NCI-H748 treated with DMSO at 0.1 percent for 48 hours (cell line): ENCODE data around the gene ASIC2.

Experiments
- DNase-seq: peaks from one replicate; lab custom pipeline; 2025; lab: John Stamatoyannopoulos, UW

The ASIC2 gene

DNA sequence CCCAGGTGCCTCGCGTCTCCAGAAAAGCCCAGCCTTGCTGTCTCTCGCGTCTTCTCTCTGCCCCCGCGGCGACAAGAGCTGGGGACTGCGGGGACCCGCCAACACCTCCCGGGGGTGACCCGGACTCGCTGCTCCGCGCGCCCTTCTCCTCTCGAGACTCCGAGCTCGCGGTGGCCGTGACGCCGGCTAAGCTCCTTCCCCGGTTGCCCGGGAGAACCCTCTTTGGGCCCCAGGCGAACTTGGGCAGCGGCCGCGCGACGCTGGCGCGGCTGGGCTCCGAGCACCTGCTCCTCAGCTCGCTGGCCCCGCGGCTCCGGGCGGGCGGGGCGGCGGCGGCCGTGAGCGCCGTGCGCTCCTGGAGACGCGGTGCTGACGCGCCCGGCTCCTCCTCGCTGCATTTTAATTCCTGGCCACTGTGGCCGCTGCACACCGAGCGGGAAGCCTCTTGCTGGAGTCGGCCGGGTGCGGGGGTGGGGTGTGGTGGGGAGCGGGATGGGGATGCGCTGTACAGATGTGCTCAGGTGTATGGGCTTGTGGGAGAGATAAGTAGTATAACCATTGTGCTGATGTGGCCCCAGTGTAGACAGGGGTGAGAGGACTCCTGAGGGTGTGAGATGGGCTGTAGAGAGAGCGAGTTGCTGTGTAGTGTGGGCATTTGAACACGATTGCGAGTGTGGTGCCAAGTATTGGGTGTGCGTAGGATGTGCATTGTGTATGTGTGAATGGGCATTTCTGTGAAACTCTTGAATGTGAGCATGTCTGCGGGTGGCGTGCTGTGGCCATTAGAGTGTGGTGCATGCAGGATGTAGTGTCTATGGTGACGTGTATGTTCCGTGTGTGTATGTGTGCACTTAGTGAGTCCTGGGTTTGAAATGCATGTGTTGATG lies at the start of gene ASIC2:
Gene ASIC2 (minus strand): TSS at position 315 of the 887 bp plus-strand sequence.
- no peak for DNase-seq

DNA sequence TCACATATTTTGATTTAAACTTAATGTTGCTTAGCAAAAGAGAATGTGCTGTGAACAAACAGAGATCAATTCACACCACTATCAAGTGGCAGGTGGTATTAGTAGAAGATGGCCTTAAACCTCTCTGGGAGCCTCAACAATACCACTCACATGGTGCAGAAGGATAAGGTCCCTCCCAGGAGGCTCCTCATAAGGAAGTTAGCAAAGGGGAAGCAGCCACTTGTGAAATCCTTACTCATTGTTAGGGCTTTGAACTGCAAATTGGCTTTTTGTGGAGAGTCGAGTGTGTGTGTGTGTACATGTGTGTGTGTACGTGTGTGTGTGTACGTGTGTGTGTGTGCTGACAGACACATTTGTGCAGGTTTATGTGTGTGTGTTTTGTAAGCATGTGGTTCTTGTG lies 48.9 kb upstream of the ASIC2 start:
- DNase-seq = no peak

DNA sequence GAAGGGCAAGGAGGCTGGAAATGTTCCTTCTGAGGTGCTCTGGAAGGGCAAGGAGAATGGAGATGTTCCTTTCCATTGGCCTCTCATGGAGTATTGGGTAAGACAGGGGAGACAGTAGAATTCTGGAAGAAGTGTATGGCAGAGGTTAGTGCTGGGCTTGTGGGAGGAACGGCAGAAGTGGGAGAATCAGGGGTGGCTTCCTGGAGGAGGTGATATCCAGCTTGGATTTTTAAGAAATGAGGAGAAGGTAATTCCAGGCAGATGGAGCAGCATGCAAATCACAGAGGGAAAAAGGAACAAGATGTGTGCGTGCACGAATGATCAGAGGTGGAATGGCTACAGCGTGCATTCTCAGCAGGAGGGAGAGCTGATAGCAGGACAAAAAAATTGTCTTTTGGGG lies 45.1 kb upstream of the ASIC2 start:
- no peak for DNase-seq

DNA sequence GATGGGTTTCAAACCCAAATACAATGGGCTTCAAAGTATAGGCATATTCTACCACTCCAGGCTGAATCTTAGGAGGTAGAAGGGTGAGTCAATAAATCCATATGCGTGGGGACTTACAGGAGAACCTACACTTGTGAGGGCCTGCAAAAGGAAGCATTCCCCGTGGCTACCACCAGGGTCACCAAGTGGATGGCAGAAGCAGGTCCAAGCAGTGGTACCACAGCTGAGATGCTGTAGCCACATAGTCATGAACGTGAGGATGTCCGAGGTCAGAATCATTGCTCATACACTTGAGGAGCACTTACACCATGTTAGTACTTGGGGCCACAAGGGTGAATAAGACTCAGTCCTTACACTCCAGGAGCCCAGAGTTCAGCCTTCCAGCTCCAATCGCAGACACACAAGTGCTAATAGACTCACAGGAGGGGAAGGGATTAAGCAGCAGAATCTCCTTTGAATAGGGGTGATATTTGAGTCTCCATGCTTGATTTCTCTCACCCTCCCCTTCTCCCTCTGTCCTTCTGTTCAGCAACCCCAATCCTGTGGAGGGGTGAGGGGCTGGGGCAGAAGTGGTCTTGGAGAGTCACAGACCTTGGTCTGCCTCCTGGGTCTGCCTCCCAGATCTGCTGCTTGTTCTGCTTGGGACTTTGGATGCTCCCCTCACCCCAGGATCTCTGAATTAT lies 42.5 kb upstream of the ASIC2 start:
- DNase-seq = no peak

DNA sequence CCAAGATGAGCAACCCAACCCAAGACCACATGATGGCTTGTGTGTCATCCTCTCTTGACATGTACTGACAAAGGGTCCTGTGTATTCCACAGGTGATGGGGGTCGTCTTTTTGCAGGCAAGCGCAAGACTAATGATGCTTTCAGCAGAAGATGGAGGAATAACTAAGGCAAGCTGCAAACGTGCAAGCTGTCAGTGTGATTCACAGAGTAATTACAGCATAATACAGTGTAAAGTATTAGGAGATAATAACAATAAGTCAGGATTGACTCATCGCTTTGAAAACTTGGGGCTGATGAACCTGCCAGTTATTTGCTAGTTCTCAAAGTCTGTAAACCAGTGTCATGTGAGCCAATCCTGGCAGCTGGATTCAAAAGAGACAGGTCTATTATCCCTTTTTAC lies 41.6 kb upstream of the ASIC2 start:
- no peak for DNase-seq

DNA sequence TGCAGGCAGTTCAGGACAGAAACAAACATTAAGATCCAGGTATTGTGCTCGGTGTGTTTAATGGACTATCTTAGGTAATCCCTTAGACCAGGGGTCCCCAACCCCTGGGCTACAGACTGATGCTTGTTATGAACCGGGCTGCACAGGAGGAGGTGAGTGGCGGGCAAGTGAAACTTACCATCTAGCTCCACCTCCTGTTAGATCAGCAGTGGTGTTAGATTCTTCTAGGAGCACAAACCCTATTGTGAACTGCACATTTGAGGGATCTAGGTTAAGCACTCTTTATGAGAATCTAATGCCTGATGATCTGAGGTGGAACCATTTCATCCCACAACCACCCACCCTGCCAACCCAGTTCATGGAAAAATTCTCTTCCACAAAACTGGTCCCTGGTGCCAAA lies 37.8 kb upstream of the ASIC2 start:
- DNase-seq = no peak

DNA sequence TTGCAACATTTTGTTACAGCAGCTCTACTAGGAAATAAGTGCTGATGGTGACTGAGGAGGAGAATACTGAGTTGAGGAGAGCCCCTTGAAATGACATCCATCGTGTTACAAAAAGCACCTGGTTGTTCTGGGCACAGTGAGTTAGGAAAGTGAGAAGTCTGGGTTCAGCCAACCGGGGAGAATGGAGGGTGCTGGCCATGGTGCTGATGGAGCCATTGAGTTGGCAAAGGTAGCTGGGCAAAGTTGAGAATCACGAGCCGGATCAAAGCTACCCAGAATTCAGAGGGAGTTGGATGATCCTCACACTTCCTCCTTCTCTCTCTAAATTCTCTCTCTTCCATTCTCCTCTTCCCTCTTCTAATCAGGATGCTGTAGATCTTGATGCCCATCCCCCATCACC lies 35.0 kb upstream of the ASIC2 start:
- no peak for DNase-seq

DNA sequence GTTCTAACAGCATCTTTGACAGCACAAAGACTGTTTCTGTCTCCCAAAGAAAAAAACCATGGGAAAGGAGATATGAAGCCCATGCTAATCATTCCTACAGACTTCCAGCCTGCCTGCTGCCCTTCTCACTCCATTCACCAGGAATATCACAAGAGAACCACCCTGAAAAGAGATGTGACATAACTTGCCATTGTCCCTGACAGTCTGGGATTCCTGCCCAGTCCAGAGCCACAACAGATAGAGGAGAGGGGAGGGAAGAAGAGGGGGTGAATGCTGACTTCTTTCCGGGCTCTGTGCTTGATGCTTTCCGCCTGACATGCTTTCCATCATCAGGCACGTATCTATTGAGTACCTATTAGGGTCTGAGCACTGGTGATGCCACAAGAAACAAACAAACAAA lies 31.6 kb upstream of the ASIC2 start:
- DNase-seq = no peak

DNA sequence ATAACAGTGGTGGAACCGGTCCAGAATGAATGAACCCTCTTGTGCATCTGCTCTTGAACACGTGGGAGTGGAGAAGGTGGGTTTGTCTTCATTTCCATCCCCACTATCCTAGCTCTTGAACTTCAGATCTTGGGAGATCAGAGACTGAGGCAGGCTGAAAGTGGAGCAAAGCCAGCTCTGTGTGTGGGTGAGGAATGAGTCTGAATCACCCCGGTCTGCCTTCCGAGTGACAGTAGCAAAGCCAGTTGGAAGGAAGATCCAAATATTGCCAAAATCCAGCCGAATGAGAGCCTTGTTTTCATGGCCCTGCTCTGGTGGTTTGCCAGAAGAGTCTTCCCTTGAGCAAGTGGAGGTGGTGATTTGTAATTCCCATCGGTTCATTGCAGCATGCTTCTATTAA lies 29.0 kb upstream of the ASIC2 start:
- no peak for DNase-seq

DNA sequence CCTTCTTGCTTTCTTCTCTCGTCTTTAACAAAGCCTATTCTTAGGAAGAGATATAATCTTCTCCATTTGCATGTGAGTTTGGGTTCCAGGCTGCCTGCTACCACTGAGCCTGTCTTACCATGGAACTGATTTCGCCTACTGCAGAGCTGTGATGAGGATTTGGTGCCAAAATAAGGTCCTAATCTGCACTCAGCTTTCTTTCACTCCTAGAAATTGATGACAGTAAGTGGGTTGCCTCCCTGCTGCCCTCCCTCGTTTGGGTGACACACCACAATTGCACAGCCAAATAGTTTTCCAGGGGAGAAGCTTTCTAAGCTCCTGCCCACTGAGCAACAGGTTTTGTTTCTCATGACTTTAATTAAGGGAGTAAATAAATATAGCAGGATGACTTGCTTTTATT lies 25.1 kb upstream of the ASIC2 start:
- DNase-seq = no peak

DNA sequence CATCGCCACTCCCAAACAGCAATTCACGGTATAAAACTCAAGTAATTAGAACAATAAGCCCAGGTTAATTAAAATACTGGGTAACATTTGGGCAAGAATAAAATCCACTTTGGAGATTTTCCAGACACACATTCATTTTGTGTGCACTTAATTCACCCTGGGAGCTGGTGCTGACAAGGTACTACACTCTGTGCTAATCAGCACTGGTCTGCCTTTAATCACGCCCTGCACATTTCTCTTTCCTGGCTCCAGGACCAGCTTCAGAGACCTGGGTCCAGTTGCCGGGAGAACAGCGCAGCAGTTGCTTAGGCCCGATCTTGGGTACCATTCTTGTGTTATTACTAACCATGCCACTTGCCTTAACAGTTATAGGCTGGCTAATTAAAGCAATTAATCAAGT lies 23.7 kb upstream of the ASIC2 start:
- DNase-seq = no peak

DNA sequence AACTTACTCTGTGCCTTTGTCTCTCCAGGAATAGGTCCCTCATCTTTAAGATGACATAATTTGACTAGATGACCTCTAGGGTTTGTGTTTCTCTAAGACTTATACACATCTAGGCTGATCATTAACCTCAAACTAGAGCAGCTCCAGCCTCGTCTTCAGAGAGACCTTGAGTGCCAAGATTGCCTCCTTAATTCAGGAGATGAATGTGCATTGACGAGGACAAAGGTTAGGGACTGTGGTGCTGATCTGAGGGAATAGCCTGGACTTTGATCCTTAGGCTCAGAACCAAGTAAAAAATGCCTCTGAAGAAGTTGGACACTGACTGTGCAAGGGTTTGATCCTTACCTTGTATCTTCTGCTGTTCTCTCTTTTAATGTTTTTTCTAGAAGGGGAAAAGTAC lies 17.2 kb upstream of the ASIC2 start:
- DNase-seq = no peak

DNA sequence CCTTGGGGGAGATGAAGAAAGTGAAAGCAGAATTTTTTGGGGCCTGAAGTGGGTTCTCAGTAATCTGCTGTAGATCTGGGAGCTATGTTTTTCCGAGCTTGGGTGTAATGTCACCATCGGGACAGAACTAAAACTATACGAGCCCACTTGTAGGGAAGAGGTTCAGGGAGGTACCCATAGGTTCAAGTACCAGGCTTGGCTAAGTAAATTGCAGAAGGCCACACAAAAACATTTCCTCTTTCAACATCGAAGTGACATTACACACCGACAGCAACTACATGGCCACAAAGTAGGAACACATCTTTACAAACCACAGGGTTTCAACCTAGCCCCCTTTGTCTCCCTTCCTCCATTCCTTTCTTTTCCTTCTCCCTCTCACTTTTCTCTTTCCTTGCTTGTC lies 10.2 kb upstream of the ASIC2 start:
- DNase-seq = no peak

DNA sequence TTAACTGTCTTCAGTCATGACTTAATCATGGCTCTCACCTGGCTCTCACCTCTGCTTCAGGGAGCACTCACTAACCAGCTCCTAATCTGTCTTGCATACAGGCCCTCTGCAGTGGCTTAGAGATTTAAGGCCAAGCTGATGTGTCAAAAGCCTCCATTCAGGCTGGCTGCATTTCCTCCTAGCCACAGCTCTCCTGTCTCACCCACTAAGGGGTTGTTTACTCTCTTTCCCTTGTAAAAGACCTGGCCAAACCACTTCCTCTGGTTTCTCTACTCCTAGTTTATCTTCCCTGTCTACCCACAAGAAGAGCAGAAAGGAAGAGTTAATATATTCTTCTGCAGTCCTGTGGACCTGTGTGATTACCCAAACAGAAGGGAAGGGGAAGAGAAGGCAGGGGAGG lies 9.3 kb upstream of the ASIC2 start:
- DNase-seq = no peak

DNA sequence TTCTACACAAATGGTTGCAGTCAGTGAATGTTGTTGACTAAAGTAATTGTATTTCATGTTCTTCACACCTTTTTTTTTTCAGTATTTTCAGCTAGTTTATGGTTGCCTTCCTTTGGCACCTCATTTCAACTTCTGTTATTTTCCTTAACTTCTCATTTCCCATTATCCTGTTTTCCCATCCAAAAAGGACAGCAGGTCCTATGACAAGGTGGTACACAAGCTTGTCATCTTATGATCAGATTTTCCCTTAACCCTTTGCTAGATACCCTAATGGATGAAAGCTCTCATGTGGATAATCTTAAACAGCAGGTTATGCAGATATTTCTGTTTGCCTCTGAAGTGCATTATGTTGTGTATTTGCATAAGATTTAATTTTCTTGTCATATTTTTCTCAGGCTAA lies 7.1 kb upstream of the ASIC2 start:
- DNase-seq = no peak

DNA sequence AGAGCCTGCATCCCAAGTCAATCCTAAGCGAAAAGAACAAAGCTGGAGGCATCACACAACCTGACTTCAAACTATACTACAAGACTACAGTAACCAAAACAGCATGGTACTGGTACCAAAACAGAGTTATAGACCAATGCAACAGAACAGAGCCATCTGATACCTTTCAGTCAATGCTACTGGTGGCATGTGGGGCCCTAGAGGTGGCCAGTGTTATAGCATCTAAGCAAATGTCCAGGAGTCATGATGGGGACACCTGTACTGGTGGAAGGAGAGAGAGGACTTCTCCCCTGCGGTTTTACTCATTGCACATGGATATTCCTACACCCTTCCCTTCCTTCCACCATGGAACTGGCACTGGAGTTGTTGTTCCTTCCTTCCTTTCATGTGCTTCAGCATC lies 6.0 kb upstream of the ASIC2 start:
- DNase-seq = no peak

DNA sequence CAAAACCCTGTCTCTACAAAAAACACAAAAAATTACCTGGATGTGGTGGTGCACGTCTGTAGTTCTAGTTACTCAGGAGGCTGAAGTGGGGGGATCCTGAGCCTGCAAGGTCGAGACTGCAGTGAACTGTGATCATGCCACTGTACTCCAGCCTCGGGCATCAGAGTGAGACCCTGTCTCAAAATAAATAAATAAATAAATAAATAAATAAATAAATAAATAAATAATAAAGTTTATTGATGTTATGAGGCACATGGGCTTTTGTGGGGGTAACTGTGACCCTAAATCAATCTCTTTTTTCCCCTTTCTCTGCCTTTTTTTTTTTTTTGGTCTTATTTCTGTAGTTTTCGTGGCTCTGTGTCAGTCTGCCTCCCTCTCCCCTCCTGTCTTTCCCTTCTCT lies 4.5 kb upstream of the ASIC2 start:
- no peak for DNase-seq

DNA sequence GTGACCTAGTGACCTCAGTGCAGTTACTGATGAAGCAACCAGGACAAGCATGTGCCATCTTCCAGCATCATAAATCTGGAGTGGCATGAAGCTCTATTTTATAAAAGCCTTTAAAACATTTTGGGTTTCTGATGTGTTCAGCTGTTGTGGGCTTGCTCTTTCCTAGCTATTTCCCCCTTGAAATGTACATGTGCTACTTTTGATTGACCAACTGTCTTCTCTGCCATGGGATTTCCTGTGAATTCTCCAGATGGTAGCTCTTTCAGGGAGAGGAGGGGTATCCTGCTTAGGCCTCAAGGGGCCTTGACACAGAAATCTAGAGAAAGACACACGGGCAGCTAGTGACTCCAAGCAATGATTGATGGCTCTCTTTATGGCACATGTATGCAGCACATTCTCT lies 1.9 kb upstream of the ASIC2 start:
- DNase-seq = no peak

DNA sequence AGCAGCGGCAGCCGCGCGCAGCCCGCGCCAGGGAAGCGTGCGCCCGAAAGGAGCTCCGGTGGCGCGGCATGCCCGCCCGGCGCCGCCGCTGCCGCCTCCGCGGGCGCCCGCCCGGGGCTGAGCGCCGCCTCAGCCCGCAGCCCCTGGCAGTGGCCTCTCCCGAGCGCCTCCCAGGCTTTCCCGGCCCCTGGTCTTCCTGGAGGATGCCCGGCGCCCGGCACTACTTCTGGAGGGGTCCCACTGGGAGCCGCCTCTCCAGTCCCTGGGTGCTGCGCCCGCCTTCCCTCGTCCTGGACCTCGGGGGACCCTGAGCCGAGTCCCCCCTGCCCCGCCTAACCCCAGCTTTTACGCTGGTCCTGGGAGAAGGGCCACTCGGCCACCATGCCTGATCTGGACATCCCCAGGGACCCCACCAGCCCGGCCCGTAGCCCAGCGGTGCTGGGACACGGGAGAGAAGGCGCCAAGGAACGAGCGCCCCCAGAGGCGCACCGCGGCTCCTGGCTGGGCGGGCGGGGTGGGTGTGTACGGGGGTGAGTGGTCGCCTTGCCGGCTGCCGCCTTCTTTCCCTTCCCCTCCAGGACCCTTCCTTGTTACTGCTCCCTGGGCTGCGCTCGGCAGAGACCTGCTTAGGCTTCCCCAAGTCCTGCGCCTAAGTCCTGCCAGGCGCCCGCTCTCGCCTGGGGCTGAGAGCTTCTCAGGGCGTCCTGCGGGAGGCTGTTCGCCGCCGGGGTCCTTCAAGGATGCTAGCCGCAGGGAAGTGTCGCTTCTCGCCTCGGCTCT lies 704 bp downstream of the ASIC2 start:
- DNase-seq = no peak

DNA sequence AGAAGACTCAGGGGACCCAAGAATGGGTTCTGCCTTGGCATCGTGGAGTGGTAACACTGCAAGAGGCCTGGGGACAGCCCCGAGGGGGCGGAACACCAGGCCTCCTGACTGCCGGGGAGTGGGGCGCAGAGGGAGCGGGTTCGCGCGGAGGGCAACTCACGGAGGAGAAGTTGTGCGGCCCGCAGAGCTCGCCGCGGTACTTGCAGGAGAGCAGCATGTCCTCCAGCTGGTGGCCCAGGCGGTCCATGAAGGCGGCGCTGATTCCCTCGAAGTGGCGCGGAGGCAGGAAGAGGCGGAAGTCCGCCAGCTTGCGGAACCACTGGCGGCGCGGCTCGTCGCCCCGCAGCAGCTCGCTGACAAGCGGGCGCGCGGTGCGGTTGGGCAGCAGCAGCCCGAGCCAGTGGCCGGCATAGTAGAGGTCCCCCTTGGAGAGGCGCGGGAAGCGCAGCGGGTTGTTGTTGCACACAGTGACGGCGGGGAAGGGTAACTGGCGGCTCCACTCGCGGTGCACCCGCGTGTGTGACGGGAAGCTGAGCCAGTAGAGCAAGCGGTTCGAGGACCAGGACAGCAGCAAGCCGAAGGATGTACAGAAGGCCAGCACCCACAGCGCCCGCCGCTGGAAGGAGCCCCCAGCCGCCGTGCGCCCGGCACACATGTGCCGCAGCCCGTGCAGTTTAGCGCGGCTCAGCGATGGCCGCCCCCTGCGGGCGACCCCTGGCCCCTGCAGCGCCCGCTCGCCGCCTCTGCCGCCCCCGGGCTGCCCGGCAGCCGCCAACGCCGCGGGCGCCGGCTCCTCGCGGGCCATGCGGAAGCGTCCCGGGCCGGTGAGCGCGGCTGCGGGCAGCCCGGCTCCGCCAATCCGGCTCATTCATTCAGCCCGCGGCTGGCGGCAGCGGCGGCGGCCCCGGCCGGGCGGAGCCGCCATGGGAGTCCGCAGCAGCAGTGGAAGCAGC lies 1.6 kb downstream of the ASIC2 start:
- DNase-seq = no peak

DNA sequence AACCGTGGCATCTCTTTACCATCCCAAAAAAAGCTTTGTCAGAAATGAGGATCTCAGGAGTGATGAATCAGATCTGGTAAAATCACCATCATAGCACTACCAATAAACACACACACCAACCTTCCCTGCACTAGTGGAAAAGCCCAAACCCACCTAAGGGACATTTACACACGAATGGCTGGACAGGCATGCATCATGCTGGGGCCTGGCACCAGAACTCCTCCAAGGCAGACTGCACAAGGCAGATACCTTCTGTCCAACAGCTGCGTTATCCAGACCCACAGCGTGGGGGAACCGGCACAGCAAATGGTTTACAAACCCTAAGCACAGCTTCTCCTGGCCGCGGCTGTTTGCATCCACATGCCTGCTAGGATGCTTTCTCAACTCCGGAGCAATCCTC lies 2.8 kb downstream of the ASIC2 start:
- no peak for DNase-seq

DNA sequence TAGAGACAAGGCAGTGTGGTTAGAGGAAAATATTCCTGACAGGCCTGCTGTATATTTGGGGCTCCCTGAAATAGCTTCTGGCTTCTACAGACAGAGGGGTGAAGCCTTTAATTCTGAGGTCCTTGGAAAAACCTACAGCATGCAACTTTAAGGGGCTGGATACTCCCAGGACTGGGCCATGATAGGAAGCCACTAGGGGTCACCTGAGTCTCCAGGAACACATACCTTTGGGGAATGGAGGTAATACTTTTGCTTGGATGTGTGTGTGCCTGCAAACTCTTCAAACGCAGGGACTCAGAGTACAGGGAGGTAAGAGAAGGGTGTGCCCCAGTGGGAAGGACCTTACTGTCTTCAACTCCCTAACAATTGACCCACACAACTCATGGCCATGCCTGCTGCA lies 4.1 kb downstream of the ASIC2 start:
- DNase-seq = no peak
